Fibroblast of peridontal ligament (primary cell): ENCODE data around the gene MACROD2.
"Not testable (repeated sequence)": the region's sequence is repeated elsewhere in the genome, so short reads cannot be mapped to it uniquely, and the experiment has no call there.

Source experiments
- DNase-seq: peaks from one replicate; pipeline ENCODE4 v3.0.0-alpha.2; 2010; ENCODE audit errors: extremely low read depth

The MACROD2 gene

DNA sequence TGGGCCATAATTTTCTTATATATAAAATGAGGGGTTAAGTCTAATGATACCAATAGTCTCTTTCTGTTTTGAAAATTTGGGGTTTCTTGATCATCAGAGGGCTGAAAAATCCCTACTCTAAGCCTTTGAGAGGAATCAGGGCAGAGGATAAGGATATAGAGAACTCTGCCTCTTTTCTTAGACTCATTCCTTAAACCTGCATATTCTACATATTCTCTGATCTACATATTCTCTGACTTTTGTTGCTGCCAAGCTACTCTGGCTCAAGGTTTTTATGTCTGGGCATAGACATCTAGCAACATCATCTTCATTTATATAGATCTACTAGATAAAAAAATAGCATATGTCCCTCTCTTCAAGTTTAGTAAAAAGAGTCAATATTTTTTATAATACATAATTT, 270.9 kb downstream of the MACROD2 start:
- DNase-seq, result no peak

DNA sequence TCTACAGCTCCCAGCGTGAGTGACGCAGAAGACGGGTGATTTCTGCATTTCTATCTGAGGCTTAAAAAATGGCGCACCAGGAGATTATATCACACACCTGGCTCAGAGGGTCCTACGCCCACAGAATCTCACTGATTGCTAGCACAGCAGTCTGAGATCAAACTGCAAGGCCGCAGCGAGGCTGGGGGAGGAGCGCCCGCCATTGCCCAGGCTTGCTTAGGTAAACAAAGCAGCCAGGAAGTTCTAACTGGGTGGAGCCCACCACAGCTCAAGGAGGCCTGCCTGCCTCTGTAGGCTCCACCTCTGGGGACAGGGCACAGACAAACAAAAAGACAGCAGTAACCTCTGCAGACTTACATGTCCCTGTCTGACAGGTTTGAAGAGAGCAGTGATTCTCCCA, 275.4 kb downstream of the MACROD2 start:
- not testable (repeated sequence) for DNase-seq

DNA sequence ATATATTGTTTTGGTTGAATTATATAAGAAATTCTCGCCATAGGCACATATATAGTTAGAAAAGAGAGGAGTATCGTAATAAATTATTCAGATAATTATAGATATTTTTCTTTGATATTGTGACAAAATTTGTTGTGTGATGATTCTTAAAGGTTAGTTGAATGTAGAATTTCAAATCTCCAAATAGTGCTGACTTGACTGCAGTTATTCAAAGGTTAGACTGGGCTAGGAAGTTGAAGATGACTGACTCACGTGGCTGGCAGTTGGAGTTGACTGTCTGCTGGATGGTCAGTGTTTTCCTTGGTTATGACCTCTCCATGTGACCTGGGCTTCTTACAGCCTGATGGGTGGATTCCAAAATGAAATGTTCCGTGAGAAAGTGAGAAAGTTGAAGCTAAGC, 286.8 kb downstream of the MACROD2 start:
- no peak for DNase-seq

DNA sequence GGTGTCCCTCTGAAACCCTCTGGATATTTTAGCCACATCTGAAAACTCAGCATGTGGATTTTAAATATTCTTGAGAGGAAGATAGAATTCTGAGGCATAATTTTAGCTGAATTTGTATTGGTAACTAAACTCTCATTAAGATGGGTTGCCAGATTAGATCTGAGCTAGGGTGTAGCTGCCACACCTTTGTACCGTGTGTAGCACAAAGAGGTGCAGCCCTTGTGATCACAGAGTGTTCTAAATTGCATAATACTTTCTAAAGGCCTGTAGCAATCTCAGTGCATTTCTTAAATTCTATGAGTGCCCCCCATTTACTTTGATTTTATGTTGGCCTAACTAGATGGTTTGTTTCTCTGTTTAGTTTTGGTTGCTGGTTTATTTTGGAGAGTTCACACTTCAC, 289.1 kb downstream of the MACROD2 start:
- DNase-seq, result no peak

DNA sequence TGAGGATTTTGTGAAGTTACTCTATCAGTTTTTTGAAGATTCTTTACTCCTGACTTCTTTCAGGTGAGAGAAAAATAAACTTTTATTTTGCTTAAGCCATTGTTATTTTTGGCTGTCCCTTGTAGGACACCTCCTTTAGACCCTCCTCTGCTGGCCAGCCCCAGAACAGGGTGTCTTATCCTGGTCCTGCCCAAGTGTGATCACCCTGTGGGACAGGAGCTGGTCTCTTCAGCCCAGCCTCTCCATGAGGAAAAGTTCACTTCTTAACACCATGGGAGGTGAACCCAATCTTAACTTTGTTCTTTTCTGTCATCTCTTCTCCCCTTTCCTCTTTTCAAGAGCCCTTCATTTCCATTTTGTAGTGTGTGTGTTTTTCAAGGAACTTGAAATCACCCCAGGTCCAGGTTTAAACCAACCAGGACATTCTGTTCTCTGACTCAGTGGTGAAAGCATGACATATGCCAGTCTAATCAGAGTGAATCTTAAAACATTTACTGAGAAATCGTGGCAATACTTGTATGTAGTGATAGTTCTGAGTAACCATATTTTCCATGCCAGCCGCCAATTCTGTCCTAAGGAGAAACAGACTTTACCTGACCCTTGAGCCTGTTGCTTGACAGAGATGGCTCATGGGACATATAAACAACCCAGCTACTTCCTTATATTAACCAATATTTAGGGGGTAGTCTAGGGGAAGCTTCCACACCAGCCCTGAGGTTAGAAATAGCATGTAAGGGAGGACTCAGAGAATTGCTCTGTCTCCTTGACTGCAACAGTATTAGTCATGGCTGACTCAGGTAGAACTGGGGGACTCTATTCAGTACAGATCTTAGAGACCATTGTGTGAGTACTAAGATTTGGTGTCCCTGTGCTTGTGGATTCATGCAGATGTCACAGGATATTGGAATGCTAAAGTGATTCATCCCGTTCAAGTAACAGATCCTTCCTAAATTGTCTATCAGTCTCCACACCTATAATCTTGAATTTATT, 293.3 kb downstream of the MACROD2 start:
- DNase-seq, result peak; percentile 18

DNA sequence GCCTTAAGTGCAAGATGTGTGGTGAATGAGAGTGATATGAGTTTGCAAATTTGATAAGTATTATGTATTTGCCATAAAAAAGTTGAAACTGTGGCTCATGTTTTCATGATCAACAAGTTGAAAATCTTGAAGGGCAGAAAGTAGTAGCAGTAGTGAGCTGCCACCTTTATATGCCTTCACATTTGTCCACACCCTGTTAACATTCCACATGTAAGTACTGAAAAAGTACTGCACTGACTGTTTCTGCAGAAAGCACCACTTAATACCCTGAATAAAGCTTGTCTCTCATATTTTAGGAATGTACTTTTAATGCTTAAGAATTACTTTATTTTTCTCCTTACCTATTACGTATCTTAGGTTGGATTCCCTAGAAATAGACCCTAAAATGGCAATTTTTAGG, 296.2 kb downstream of the MACROD2 start:
- DNase-seq, result no peak

DNA sequence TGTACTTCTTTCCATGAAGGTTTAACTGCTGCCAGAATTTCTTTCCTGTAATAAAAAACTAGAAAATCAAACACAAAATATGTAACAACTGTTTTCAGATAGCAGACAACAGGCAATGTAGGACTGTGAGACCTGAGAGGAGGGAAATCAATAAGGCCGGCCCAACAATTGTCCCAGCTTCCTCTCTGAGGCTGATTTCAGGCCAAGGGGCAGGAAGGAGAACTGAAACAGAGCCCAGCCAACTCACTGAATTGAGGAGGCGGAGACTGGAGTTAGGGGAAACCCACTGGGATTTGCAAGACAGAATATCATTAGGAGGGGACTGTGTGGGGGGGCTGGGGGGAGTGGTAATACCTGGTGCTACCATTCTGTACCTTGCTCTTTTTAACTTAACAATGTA, 299.9 kb downstream of the MACROD2 start:
- DNase-seq, result no peak

DNA sequence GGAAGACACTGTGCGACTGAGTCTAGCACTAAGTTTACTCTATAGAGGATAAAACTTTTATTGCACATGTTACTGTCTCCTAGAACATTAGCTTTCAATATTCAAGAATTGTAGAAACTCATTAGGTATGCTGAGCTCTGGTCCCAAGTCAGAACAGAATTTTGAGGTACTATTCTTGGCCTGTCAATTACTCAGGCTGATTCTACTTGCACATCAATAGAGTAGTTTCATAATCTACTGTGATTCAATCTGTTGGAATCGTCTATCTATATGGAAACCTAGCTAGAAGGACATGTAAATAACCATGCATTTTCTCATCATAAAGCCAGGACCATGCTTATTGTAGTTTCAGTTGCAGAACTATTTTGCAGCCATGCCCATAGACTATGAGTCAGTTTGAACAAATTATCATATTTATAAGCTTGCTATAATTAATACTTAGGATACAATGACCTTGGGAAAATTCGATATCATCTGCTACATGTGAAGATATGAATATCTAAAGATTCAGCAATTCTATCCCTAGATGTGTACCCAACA, 300.5 kb downstream of the MACROD2 start:
- DNase-seq, result no peak

DNA sequence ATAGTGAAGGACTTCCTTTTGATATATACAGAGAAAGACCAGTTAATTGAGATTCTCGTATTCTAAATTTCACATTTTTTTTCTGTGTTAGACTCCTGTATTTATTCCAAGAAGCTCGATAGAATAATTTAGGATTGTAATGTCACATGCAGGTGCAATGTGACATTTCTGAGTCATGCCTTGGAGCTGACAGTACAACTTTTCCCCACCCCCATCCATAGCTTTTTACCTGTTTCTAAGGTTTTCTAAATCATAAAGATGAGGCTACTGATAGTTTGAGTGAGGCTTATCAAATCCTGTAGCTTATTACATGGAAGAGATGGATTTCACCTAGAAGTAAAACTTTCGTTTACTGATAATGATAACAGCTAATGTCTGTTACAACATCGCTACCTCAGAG, 304.5 kb downstream of the MACROD2 start:
- DNase-seq, result no peak

DNA sequence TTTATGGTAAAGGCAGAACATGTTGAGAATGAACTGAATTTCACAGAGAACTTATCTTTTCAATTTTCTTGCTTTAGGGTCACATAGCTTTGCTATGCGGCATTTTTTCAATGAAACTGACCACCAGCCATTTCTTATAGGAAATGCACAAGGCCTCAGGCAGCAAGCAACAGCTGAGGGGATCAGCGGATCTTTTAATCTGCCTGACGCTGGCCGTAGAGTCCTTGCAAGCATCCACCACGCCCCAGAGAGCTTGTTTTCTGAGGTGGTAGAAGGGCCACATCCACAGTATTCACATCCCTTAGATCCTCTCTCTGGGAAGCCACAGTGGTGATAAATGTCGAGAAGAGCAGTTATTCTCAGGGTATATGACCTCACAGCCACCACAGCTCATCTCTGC, 307.8 kb downstream of the MACROD2 start:
- no peak for DNase-seq

DNA sequence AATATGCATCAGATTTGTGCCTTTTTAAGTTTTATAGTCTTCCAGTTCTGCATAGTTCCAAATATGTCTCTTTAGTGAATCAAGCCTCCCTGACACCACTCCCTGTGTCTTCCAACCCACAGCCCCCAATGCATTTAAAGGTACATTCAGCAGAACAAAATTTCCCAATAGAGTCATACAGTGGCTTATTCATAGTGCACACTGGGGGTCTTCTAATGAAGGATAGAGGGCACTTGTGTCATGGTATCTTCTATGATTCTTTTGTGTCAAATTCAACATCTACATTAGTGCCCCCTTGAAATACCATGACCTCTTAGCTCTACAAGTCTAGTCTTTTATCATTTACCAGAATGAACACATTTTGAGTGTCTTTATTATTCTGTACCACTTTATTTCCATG, 308.3 kb downstream of the MACROD2 start:
- DNase-seq, result no peak

DNA sequence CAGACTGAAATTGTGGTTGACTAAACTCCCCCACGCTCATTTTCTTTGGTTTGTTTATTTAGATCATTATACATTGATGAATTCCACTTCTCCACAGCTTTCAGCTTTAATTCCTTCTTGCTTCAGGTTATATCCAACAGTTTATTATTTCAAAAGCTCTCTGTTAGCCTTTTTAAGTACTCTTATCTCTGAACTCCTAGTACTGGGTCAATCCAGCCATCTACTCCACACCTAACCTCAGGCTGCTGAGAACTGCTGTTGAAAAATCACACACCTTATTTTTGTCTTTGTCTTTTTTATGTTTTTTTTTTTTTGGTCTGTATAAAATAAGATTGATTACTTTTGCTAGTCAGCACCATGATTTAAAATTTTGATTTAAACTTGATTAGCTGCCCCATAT, 309.2 kb downstream of the MACROD2 start:
- DNase-seq, result no peak

DNA sequence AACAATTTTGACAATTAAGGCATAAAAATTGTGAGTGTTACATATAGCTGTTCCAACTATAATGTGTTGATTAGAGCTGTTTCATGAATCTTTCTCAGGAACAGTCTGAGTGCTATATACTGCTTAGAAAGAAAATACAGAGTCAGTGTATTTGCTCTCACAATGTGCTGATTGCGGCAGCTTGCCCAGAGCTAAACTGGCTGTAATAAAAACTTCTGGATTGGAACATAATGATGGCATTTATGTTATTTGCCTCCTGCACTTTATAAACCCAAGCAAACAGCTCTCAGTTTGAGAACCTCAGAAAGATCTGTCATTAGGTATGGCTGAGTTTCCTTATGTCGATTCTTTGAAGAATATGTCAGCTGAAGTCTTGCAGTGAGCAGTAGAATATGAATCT, 312.6 kb downstream of the MACROD2 start:
- DNase-seq, result no peak

DNA sequence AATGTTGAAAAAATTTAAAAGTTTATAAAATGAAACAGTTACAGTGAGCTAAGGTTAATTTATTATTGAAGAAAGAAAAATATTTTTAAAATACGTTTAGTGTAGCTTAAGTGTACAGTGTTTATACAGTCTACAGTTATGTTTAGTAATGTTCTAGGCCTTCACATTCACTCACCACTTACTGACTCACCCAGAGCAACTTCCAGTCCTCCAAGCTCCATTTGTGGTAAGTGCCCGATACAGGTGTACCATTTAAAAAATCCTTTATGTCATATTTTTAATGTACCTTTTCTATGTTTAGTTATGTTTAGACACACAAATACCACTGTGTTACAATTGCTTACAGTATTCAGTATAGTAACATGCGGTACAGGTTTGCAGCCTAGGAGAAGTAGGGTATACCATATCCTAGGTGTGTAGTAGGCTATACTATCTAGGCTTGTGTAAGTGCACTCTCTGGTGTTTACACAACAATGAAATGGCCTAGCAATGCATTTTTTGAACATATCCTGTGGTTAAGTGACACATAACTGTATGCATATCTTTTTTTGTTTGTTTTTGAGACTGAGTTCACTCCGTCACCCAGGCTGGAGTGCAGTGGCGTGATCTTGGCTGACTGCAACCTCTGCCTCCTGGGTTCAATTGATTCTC, 315.8 kb downstream of the MACROD2 start:
- no peak for DNase-seq

DNA sequence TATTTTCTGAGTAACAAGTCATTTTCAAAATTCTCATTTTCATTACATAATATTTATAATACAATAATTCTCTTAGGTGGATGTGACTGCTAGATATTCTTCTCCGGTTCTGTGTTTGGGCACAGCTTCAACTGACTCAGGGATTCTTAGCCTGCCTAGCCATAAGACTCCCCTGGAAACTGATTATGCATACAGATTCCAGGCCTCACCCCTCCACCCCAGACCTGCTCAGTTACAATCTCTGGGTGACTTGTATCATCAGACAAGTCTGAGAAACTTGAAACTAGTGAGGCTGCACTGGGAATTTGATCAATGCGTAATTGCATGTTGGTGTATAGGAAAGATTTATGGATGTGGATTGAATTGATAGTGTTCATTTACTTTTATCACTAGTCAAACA, 316.7 kb downstream of the MACROD2 start:
- DNase-seq, result no peak

DNA sequence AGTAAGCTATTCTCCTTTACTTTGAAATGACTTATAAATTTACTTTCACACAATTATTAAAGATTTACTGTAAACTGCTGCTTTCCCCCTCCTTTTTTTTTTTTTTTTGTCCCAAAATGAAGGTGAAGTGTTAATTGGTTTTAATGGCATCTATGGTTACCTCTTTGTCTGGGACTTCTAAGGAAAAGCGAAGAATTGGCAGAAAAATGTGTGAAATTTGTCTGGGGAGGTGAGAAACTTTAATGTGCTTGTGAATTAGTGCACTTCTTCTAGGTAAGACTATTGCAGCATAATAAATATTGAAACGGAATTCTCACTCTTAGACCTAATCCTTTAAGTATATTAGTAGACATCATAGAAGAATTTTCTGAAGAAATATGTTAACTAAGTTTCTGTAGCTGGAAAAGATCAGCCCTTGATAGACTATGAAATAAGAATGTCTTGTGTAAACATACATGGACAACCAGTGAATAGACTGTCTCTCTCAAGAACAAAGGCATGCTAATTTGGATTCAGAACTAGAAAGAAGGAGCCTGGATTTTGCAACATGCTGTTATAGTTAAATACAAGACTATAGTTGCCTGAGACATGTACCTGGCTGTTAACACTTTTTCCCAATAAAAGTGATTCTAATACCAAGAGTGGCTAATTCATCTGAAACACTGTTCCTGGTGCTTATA, 318.2 kb downstream of the MACROD2 start:
- peak; percentile 4 for DNase-seq

DNA sequence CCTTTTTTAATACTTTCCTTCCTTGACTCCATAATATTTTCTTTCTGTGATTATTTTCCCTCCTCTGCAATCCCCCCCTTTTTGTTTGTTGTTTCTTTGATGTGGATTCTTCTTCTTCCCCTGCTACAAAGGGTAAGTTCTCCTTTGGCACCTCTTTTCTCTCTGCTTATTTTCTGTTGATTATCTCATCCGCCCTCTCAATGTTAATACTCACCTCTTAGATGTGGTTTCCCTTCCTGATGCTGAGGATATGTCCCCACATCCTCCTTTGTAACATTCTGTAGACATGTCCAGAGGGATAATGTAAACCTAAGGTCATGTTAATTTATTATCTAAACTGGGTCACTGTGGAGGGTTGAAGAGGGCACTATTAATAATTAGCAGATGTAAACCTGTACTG, 324.4 kb downstream of the MACROD2 start:
- DNase-seq, result no peak

DNA sequence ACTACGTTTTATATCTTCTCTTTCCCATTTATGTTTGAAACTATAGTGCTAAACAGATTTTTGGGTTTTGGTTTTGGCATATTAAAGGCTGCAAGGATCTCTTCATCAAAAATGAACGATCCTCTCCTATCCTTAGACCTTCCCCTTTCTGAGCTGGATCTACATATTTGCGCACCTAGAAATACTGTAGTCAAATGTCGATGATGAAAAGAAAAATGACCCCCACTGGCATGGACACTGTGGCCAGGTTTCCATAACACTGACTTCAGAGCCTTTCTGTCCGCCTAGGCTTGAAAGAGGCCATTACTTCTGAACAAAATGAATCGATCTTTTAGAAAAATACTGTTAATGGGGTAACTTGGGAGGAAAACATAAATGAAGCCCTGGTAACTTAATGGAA, 336.3 kb downstream of the MACROD2 start:
- no peak for DNase-seq

DNA sequence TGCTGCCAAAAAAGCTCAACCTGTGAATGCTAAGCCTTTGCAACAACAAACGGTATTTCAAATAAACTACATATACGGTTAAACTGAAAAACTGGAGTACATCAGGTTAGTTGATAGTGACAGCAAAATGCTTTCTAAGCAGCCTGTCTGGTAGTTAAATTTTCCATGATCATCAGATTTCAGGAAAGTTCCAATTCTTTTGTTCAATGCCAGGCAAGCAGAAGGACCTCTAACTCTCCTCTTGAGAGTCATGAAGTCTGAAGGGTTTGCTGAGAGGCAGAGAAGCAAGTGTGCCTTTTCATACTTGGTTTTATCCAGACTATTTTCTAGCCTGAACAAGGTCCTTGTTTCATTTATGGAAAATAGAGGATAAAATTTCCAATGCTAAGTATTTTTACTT, 337.6 kb downstream of the MACROD2 start:
- DNase-seq, result peak; percentile 4

DNA sequence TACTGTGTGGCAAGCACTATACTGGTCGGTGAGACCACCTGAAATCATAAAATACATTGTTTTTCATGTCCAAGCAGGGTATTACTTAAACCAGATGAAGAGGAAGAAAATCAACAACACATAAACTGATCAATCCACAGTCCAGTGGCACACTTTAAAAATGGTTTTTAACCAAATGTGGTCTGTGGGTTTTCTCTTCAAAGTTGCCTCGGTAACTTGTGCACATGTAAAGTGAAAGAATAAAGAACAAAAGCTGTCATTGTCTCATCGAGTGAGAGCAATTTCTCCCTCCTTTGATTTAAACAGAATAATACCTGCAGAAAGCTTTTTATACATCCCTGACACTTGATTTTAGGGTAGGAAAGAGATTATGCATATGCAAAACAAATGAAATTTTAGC, 338.4 kb downstream of the MACROD2 start:
- DNase-seq, result peak; percentile 5

DNA sequence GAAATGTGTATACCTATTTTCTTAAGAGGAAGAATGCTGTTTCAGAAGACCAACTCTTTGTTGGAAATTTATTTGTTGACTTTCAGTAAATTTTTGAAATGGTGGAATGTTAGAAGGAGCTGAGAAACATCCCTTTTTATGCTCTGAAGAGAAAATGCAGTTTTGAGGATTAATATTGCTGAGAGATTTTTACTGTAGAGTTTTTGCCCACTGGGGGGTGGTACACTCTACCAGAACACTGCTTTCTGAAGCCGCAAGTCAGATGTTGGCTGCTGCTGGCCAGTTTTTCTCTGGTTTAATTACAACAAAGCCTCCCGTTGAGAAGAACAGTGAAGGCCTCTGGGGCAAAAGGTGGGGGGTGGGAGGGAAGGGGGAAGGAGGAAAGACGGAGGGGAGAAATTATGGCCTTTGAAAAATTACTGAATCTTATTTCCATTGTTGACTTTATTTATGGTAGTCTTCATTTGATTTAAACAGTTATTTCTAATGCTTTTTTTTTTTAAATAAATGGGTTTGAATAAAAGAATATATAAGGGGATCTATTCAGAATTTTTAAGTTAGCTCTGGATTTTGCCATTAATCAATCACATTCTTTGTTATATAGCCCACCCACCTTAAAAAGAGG, 339.1 kb downstream of the MACROD2 start:
- peak; percentile 80 for DNase-seq

DNA sequence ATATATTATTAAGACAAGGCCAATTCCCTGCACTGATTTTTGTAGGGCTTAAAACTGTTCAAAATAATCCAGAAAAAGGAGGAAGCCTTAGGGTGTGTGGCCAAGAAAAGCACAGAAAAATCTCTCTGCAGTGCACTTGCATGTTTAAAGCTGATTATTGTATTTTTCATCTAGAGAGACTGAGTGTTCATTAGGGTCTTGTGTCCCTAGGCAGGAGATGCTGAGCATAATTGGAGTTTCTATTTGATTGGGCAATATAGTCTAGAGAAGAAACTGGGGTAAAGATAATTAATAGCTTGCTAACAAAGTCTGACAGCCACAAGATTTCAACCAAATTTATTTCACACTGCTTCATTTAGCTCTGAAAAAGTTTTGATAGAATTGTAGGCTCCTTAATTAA, 339.7 kb downstream of the MACROD2 start:
- peak; percentile 2 for DNase-seq
